IPS-18c (cell line): ENCODE data around the gene PLA2G6.
A peak's percentile ranks its signal among the peaks of the same experiment; 100 is the strongest.
"Not testable (repeated sequence)": the region's sequence is repeated elsewhere in the genome, so short reads cannot be mapped to it uniquely, and the experiment has no call there.

ENCODE experiments used
- H3K4me3 ChIP-seq: 2 replicates; pipeline ENCODE4 v1.7.0; 2013; ENCODE audit warnings: low read depth, mild to moderate bottlenecking, low read length, moderate library complexity; ENCODE audit not compliant: insufficient read depth
- H3K9me3 ChIP-seq: one replicate; pipeline ENCODE4 v1.6.1; 2013; ENCODE audit warnings: mild to moderate bottlenecking, low read length, moderate library complexity; ENCODE audit not compliant: control insufficient read depth, insufficient read depth

The PLA2G6 gene

DNA sequence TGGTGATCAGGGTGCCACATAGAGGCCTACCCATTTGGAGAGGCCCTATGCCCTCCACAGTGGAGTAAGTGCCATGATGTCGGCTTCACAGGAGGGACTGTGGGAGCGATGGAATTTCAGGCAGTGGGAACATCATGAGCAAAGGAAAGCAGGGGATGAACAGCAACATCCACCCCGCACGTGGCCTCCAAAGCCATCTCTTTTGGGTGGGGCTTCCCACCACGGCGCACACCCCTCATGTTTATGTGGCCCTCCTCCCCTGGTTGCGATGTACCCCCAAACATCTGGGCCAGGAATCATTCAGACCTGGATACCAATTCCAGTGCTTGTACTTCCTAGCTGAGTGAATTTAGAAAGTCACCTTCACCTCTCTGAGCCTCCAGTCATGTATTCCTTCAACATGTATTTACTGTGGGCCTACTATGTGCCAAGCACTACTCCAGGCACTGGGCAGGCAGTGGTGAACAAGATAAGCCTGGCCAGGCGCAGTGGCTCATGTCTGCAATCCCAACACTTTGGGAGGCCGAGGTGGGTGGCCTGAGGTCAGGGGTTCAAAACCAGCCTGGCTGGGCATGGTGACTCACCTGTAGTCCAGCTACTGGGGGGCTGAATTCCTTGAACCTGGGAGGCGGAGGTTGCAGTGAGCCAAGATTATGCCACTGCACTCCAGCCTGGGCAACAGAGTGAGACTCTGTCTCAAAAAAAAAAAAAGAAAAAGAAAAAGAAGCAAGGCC, 18.4 kb upstream of the PLA2G6 start:
- Histone ChIP-seq H3K4me3 (no peak overlapping the region), H3K9me3 (no peaks in the 10 kb centered on the region)

DNA sequence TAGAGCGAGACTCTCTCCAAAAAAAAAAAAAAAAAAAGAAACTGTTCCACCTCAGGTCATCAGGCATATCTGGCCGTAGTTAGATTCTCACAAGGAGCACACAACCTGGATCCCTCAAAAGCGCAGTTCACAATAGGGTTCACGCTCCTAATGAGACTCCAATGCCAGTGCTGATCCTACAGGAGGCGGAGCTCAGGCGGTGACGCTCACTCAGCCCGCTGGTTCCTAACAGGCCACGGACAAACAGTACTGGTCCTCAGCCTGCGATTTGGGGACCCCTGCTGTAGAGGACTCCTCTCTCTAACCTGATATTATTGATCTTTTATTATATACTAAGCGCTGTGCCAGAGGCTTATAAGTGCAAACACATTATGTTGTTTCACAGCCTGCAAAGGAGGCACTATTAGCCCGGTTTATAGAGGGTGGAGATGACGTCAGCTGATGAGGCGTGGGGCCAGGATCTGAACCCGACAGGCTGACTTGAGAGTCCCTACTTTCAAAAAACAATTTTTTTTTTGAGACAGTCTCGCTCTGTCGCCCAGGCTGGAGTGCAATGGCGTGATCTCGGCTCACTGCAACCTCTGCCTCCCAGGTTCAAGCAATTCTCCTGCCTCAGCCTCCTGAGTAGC, 15.3 kb upstream of the PLA2G6 start:
- no peaks in the 10 kb centered on the region for H3K9me3 ChIP-seq

DNA sequence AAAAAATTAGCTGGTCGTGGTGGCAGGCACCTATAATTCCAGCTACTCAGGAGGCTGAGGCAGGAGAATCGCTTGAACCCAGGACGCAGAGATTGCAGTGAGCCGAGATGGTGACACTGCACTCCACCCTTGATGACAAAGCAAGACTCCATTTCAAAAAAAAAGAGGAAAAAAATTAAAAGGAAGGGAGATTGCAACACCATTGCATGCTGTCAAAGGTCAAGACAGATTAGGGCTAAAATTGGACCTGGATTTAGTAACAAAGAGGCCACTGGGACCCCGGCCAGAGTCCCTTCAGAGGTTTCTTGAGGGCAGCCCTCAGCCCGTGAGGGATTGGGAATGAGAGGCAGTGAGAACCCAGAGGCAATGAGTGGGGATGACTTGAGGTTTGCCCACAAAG, 11.9 kb upstream of the PLA2G6 start:
- no peak overlapping the region for H3K4me3 ChIP-seq
- no peaks in the 10 kb centered on the region for H3K9me3 ChIP-seq

More for the DNA sequence above, 15.3 kb upstream of the PLA2G6 start:
- no peak overlapping the region for H3K4me3 ChIP-seq

DNA sequence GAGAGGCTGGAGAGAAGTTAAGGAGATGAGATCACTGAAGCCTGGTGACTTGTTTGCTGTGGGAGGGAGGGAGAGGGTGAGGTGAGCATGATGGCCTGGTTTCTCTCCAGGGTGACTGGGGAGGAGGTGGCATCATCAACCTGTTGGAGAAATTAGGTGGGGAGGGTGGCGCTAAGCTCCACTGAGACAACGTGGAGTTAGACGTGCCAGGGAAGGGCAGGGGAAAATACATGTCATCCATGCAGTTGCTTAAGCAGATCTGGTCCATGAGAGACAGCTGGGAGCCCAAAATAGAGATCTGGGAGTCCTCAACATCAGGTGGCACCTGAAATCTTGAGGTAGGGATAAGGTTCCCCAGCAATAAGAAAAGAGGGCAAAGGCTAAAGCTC, 10.8 kb upstream of the PLA2G6 start:
- Histone ChIP-seq H3K9me3 (no peaks in the 10 kb centered on the region), H3K4me3 (no peak overlapping the region)

DNA sequence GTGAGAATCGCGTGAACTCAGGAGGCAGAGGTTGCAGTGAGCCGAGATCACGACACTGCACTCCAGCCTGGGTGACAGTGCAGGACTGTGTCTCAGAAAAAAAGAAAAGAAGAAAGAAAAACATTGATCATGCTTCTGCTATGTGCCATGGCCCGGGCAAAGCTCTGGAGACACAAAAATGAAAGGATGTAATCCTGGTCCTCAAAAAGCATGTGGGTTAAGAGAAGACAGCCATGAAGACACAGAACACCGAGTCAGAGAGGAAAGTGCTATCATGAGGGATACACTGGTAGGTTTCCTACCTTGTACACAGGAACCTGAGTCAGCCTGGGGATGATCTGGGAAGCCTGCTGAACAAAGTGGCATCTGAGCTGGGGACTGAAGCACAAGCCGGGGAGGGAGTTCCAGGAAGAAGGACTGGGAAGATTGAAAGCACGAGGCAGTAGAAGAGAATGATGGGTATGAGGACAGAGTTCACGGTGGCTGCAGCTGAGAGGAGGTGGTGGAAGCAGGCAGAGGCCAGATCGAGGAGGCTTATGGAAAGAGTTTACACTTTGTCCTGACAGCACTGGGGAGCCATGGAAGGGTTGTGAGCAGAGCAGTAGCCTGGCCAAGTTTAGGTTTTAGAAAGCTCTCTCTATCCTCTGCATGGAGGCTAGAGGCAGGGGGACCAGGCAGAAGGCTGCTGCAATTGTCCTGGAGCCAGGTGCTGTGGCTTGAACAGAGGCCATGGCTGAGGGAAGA, 10.3 kb upstream of the PLA2G6 start:
- Histone ChIP-seq H3K9me3 (no peaks in the 10 kb centered on the region), H3K4me3 (no peak overlapping the region)

DNA sequence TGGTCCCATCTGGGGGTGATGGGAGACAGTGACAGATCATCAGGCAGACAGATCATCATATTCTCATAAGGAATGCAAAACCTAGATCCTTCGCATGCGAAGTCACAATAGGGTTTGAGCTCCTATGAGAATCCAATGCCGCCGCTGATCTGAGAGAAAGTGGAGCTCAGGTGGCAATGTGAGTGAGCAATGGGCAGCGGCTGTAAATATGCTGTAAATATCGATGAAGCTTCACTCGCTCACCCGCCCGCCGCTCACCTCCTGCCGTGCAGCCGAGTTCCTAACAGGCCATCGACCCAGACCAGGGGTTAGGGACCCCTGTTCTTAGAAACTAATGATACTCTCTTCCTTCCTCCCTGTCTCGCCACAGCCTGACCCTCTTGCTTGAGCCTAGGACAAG, 9.4 kb upstream of the PLA2G6 start:
- H3K4me3 ChIP-seq: no peak overlapping the region
- no peaks in the 10 kb centered on the region for H3K9me3 ChIP-seq

DNA sequence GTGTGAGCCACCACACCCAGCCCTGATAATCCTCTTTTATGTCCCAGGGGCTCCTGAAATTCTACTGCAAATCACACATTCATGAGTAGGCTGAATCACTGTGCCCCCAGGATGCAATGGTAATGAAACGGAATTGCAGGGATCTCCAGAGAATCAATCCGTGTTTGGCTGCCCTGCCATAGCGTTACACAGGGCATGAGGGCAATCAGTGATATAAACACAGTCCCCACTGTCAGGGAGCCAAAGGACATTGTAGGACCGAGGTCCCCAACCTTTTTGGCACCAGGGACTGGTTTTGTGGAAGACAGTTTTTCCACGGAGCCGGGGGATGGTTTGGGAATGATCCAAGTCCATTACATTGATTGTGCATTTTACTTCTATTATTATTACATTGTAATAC, 9.0 kb upstream of the PLA2G6 start:
- no peak overlapping the region for H3K4me3 ChIP-seq
- H3K9me3 ChIP-seq: no peaks in the 10 kb centered on the region

DNA sequence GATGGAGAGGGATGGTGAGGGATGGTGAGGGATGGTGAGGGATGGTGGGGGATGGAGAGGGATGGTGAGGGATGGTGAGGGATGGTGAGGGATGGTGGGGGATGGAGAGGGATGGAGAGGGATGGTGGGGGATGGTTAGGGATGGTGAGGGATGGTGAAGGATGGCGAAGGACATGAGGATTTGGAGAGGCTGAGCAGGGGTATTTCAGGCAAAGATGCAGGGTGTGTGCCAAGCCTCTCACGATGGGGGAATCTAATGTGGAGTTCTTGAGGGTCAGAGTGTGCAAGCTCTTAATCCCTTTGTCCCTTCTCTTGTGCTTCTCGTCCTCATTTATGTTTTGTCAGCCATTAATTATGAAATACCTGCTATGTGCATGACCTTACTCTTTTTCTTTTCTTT, 7.5 kb upstream of the PLA2G6 start:
- Histone ChIP-seq H3K4me3 (no peak overlapping the region), H3K9me3 (no peaks in the 10 kb centered on the region)

DNA sequence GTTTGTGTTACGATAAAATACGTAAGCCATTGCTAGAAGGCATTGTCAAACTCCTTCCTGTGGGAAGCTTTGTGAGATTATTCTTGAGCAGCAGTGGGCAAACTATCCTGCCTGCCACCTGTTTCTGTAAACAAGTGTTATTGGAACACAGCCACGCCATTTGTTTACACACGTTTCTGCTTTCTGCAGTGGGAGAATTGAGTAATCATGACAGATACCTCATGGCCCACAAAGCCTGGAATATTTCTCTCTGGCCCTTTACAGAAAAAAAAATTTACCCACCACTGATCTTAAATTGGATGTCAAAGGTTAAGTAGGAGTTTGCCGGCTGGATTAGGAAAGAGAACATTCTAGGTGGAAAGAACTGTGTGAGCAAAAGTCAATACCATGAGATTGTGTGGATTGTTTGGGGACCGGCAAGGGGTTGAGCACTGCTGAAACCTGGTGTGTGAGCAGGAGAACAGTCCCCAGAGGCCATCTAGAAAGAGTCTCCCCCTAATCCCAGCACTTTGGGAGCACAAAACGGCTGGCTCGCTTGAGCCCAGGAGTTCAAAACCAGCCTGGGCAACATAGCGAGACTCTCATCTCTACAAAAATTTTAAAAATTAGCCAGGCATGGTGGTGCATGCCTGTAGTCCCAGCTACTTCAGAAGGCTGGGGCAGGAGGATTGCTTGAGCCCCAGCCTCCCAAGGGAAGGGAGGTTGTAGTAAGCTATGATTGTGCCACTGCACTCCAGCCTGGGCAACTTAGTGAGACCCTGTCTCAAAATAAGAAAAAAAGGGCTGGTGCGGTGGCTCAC, 6.0 kb upstream of the PLA2G6 start:
- Histone ChIP-seq H3K9me3 (no peaks in the 10 kb centered on the region), H3K4me3 (no peak overlapping the region)

DNA sequence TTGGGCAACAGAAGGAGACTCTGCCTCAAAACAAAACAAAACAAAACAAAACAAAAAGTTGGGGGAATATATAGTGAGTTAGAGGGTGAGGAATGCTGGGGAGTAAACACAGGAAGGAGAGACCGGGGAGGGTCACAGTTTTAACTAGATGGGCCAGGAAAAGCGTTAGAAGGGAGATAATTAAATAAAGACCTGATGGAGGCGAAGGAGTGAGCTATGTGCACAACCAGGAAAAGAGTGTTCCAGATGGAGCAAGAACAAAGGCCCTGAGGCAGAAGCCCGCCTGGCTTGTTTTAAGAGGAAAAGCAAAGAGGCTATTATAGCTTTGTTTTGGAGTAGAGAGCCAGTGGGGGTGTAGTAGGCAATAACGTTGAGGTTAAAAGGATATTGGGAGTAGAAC, 4.8 kb upstream of the PLA2G6 start:
- Histone ChIP-seq H3K9me3 (no peaks in the 10 kb centered on the region), H3K4me3 (no peak overlapping the region)

DNA sequence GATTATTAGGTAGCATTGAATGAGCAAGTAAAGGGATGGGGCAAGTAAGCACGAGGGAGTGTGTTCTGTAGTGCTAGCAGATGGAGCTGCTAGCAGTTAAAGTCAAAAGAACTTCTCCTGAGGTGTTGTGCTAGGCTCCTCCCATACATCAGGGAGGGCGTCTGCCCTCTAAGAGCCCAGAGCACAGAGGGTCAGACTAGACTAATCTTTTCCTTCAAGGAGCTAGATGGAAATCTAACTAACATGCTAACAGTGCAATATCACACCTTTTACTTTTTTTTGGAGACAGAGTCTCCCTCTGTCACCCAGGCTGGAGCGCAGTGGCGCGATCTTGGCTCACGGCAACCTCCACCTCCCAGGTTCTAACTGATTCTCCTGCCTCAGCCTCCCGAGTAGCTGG, 3.2 kb upstream of the PLA2G6 start:
- Histone ChIP-seq H3K9me3 (no peaks in the 10 kb centered on the region), H3K4me3 (no peak overlapping the region)

DNA sequence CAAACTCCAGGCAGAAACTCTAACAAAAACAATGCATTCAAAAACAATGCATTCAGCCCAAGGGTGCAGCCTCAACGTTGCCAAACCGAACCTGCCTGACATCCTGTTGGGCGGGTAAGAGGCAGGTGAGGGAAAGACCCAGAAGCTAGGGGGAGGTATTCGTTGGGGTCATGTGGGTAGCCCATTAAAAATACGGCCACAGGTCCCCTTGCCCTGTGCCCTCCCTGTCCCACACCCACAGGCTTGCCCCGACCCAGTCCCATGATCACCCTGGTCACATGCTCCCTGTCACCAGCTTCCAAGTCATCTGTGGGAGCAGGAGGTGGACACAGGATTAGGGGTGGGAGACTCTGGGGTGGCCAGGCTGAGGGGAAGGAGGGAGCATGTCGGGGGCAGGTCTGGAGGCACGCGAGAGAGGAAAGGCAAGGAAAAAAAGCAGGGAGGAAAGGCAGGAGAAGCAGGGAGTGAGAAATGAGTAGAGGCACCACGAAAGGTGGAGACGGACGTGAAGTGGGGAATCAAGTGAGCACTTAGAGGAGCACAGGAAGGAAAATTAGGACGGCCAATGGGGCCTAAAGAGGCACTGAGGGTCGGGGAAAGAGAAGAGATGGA, 683 bp downstream of the PLA2G6 start:
- Histone ChIP-seq H3K9me3 (no peaks in the 10 kb centered on the region), H3K4me3 (peak overlapping the region; percentile 81)

DNA sequence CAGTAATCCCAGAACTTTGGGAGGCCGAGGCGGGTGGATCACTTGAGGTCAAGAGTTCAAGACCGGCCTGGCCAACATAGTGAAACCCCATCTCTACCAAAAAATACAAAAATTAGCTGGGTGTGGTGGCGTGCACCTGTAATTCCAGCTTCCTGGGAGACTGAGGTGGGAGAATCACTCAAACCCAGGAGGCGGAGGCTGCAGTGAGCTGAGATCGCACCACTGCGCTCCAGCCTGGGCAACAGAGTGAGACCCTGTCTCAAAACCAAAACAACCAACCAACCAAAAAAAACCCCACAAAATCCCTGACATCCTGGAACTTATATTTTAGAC, 3.1 kb downstream of the PLA2G6 start:
- H3K4me3 ChIP-seq, H3K9me3 ChIP-seq: not testable (repeated sequence)

DNA sequence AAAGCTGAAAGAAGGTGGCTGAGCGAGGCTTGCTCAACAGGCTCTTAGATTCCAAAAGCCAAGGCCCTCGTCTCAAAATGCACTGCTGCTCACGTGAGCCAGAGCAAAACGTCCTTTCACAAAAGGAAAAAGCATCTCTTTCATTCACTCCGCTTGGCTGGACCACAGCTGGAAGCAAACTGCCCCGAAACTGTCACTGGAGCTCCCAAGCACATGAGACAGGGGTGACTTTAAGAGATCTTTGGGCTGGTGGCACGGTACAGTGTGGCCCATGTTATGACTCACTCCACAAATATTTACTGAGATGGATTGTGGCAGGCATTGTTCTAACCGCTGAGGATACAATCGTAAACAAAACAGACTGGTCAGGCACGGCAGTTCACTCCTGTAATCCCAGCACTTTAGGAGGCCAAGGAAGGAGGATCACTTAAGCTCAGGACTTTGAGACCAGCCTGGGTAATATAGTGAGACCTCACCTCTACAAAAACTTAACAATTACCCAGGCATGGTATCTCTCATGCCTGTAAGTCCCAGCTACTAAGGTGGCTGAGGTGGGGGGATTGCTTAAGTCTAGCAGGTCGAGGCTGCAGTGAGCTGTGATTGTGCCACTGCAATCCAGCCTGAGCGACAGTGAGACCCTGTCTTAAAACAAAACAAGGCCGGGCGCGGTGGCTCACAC, 3.6 kb downstream of the PLA2G6 start:
- no peaks in the 10 kb centered on the region for H3K9me3 ChIP-seq

DNA sequence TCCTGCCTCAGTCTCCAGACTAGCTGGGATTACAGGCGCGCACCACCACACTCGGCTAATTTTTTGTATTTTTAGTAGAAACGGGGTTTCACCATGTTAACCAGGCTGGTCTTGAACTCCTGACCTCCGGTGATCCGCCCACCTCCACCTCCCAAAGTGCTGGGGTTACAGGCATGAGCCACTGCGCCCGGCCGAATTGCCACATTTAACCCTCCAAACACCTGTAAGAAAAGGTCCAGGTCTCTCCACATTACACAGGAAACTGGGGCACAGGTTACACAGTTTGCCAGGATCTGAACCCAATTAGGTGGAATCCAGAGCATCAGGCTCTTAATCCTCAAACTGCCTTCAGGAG, 4.1 kb downstream of the PLA2G6 start:
- not testable (repeated sequence) for H3K4me3 ChIP-seq, H3K9me3 ChIP-seq

More for the DNA sequence above, 3.6 kb downstream of the PLA2G6 start:
- no peak overlapping the region for H3K4me3 ChIP-seq

DNA sequence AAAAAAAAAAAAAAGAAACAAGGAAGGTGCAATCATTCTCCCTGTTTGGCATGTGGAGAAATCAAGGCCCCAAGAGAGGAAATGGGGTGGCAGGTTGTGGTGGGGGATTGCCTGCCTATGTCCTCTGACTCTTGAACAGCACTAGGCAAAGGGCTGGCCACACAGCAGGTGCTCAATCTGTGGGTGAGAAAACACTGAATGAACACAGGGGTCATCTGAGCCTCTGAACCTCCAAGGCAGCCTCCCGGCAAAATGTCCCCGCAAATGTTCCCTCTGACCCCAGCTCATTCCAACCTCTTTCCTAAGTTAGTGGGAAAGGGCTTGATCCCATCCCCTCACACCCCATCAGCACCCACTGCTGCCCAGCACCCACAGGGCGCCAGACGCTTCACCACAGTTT, 4.6 kb downstream of the PLA2G6 start:
- H3K4me3 ChIP-seq: no peak overlapping the region
- no peaks in the 10 kb centered on the region for H3K9me3 ChIP-seq

DNA sequence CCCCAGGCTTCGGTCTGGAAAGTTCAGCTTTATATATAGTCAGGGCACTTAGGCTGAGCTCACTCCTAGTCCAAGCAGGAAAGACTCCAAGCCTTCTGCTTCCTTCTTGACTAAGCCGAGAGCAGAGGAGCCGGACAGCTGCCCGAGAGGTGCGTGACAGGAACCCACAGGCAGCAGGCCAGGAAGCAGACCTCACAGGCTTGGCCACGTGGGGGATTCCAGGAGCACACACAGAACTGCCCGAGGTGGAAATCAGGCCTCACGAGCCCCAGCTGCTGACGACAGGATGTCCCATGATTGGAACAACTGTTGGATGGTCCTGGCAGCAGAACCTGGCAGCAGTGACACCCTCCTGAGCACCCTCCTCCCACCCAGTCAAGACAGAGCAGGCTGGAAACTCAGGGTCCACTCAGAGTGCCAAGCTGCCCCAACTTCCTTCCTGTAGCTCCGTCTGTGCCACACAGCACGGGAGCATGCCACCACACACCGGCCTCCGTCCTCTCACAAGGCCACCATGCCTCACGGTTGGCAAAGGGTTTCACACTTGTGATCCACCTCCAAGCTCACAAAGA, 5.4 kb downstream of the PLA2G6 start:
- Histone ChIP-seq H3K9me3 (no peaks in the 10 kb centered on the region), H3K4me3 (no peak overlapping the region)
